Measurements from ENCODE around the gene PTPRO.
A peak's percentile ranks its signal among the peaks of the same experiment; 100 is the strongest.

Gene PTPRO

GRCh38 chr12:15535352-15535781, 213.1 kb downstream of the PTPRO start:
- POLR2A ChIA-PET (ENCODE audit: low non-redundant PET), result no interaction called here

GRCh38 chr12:15536446-15536845, 214.1 kb downstream of the PTPRO start:
- POLR2A ChIA-PET (ENCODE audit: low non-redundant PET), result no interaction called here
- CTCF ChIA-PET, result interaction anchor here (0.6 kb wide), 1 partner anchor 319 kb away, joined by 3 read pairs; no protein-coding TSS in a partner anchor
- no peak for DNase-seq (ENCODE audit: low spot score)
- no peak for TF ChIP-seq CTCF (conservative IDR thresholded peaks at IDR 0.05; ENCODE audit: low read depth)
- no peak overlapping the region for H3K27ac ChIP-seq

More at GRCh38 chr12:15535352-15535781, 213.1 kb downstream of the PTPRO start:
- CTCF ChIA-PET, result interaction anchor here (0.7 kb wide), 1 partner anchor 49 kb away, joined by 7 read pairs; no protein-coding TSS in a partner anchor
- DNase-seq (ENCODE audit: low spot score), result no peak
- H3K27ac ChIP-seq, result no peak overlapping the region
- TF ChIP-seq CTCF (conservative IDR thresholded peaks at IDR 0.05; ENCODE audit: low read depth), result no peak

- no peak for DNase-seq (ENCODE audit: low spot score)
- no peak for TF ChIP-seq CTCF (conservative IDR thresholded peaks at IDR 0.05; ENCODE audit: low read depth)
- CTCF ChIA-PET, result no interaction called here
- H3K27ac ChIP-seq, result no peak overlapping the region
- POLR2A ChIA-PET (ENCODE audit: low non-redundant PET), result no interaction called here
These were observed 216.6 kb downstream of the PTPRO start for GRCh38 chr12:15538881-15539280.

- DNase-seq (ENCODE audit: low spot score), result no peak
- no peak for TF ChIP-seq CTCF (conservative IDR thresholded peaks at IDR 0.05; ENCODE audit: low read depth)
- POLR2A ChIA-PET (ENCODE audit: low non-redundant PET), result no interaction called here
- CTCF ChIA-PET, result interaction anchor here (0.7 to 0.9 kb wide), 2 partner anchors 45 to 342 kb away, joined by 3 read pairs; no protein-coding TSS in a partner anchor
- no peak overlapping the region for H3K27ac ChIP-seq
These were observed 217.7 kb downstream of the PTPRO start for GRCh38 chr12:15540005-15540404.

GRCh38 chr12:15540469-15540872, 218.2 kb downstream of the PTPRO start:
- POLR2A ChIA-PET (ENCODE audit: low non-redundant PET), result no interaction called here
- DNase-seq (ENCODE audit: low spot score), result peak; percentile 17
- no peak overlapping the region for H3K27ac ChIP-seq
- CTCF ChIA-PET, result interaction anchor here (0.7 to 0.9 kb wide), 2 partner anchors 44 to 342 kb away, joined by 3 read pairs; no protein-coding TSS in a partner anchor
- TF ChIP-seq CTCF (conservative IDR thresholded peaks at IDR 0.05; ENCODE audit: low read depth), result no peak

- POLR2A ChIA-PET (ENCODE audit: low non-redundant PET), result no interaction called here
These were observed 219.8 kb downstream of the PTPRO start for GRCh38 chr12:15541996-15542631.

More at GRCh38 chr12:15541996-15542631, 219.8 kb downstream of the PTPRO start:
- CTCF ChIA-PET, result no interaction called here
- no peak for DNase-seq (ENCODE audit: low spot score)
- H3K27ac ChIP-seq, result no peak overlapping the region
- TF ChIP-seq CTCF (conservative IDR thresholded peaks at IDR 0.05; ENCODE audit: low read depth), result no peak
